Activated T-helper 1 cell treated with Interleukin-2 at 50 U/mL for 16 hours (primary cell): Measurements from ENCODE around the gene SLC25A33.
"Not testable (repeated sequence)": the region's sequence is repeated elsewhere in the genome, so short reads cannot be mapped to it uniquely, and the experiment has no call there.

Experiments
- DNase-seq: peaks from one replicate; pipeline ENCODE4 v3.0.0-alpha.2; 2020; ENCODE audit warnings: low read depth

SLC25A33 gene

DNA sequence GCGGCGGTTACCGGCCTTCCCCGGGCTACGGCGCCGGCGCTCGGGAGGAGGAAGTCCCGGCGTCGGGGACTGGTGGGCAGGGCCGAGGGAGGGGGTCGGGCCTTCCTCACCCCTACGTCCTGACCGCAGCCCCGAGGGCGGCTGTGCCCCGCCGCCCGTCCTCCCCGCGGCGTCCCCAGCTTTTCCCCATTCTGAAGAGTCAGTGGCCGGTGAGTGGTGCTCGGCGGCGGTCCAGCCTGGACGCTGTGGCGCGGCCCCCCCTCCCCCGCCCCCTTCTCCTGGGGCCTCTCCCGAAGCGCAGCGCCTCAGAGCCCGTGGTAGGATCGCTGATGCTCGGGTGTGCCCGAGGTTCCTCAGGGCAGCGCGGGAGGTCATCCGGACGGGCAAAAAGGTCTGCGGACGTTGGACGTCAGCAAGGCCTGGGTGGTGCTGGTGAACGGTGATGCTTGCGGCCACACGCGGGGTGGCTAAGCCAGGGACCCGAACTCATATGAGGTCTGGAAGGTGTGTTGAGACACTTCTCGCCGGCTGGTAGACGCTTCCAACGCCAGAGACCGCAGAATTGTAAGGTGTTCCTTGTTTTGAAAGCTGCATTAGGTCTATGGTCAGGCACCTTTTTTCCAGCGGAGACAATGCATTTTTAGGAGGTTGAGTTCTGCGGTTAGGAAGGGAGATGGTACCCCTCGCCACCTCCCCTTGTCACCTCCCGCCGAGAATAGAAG is 725 bp downstream of the SLC25A33 start:
- peak; percentile 16 for DNase-seq

DNA sequence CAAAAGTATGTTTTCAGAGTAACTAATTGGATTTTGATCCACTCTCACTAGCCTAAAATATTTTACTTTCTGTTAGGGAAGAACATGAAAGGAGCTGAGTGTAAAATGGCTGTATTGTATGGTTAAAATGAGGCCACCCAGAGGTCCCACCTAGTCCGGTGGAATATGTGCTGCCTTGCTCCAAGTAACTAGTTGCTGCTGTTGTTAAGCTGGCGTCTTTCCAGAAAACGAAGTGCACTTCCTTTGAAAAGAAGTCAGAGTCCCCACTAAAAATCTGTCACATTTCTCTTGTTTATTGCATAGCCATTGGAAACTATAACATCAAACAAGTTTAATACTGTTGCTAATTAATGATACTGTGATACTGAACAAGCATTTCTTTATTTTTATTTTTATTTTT is 3.2 kb downstream of the SLC25A33 start:
- no peak for DNase-seq

- no peak for DNase-seq
These were observed 5.7 kb downstream of the SLC25A33 start for GRCh38 chr1:9544926-9545325.

DNA sequence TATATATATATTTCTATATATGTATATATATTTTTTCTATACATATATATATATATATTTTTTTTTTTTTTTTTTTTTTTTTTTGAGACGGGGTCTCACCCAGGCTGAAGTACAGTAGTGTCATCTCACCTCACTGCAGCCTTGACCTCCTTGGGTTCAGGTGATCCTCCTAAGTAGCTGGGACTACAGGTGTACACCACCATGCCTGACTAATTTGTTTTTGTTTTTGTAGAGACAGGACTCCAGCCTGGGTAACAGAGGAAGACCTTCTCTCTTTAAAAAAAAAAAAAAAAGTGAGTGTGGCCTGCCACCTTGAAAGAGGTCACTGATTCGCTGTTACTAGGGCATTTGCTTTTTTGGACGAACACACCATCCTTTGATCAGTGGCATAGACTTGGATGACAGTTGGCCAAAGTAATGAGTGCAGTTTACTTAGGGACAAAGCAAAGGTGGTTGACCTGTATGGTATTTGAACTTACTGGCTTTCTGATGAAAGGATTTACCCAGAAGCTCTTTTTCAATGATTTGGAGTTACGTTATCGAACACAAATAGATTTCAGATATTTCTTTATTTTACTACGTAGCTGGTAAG is 10.8 kb downstream of the SLC25A33 start:
- no peak for DNase-seq

DNA sequence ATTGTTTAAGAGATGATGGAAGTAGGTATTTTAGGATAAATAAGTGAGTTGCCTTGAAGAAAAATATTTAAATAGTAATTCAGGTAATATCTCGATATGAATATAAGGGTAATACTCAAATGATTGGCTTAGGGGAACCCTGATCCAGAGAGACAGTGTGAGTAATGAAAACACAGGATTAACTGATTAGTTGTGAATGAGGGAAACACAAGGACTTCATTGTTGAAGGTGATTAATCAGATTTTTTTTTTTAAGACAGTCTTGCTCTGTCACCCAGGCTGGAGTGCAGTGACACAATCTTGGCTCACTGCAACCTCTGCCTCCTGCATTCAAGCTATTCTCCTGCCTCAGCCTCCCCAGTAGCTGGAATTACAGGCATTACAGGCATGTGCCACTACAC is 12.7 kb downstream of the SLC25A33 start:
- no peak for DNase-seq

DNA sequence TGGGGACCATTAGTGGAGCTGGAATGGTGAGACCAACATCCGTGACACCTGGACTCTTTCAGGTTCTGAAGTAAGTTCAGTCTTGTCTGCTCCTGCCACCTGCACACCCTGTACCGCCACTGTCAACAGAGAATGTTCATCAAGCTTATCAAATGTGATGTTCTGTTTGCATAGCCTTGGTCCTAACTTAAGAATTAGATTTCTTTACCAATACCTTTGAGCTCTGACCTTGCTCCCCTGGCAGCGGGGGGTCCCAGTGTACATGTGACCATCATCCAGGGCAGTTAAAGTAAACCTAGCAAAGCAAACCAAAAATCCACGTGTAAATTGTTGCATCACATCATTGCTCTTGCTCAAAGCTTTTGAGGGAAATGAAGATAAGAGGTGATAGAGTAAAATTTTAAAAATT is 14.5 kb downstream of the SLC25A33 start:
- DNase-seq: no peak

GRCh38 chr1:9555942-9556341 is 16.7 kb downstream of the SLC25A33 start:
- no peak for DNase-seq

GRCh38 chr1:9557624-9558023 is 18.4 kb downstream of the SLC25A33 start:
- no peak for DNase-seq

- no peak for DNase-seq
These were observed 19.1 kb downstream of the SLC25A33 start for GRCh38 chr1:9558271-9558945.

GRCh38 chr1:9558946-9559545 is 19.8 kb downstream of the SLC25A33 start:
- no peak for DNase-seq

DNA sequence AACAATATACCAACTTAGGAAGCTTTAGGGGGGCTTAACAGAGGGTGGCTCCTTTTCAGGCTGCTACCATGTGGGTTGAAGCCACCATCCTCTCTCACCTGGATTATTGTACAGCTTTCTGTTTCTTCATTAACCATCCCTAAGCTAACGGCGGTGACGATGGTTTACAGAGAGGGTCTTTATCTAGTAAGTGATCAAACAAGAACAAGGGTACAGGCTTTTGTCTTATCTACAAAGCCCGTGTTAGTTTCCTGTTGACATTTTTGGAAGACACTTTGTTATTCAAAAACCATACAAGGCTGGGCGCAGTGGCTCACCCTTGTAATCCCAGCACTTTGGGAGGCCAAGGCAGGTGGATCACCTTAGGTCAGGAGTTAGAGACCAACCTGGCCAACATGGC is 20.4 kb downstream of the SLC25A33 start:
- no peak for DNase-seq

GRCh38 chr1:9560090-9560489 is 20.8 kb downstream of the SLC25A33 start:
- DNase-seq: not testable (repeated sequence)

DNA sequence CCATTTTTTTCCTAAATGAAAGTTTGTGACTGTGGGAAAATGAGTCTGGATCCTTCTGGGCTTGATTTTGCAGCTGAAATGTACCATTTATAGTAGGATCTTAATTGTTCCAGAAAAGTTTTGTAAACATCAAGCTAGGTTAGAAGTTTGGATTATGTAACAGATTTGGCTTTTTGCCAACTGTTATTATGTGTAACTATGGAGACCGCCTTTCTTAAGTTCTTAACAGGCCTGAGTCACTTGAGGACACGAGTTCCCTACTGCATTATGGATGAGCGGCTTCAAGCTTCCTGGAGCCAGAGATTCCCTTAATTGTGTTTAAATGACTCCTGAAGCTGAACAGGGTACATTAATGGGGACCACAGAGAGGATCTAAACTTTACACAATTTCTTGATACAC is 22.2 kb downstream of the SLC25A33 start:
- DNase-seq: no peak

GRCh38 chr1:9569267-9569666 is 30.0 kb downstream of the SLC25A33 start:
- no peak for DNase-seq

GRCh38 chr1:9570886-9571529 is 31.7 kb downstream of the SLC25A33 start:
- not testable (repeated sequence) for DNase-seq

- DNase-seq: no peak
These were observed 34.5 kb downstream of the SLC25A33 start for GRCh38 chr1:9573723-9574122.

GRCh38 chr1:9575486-9575885 is 36.2 kb downstream of the SLC25A33 start:
- DNase-seq: no peak

- no peak for DNase-seq
These were observed 37.6 kb downstream of the SLC25A33 start for GRCh38 chr1:9576903-9577302.

DNA sequence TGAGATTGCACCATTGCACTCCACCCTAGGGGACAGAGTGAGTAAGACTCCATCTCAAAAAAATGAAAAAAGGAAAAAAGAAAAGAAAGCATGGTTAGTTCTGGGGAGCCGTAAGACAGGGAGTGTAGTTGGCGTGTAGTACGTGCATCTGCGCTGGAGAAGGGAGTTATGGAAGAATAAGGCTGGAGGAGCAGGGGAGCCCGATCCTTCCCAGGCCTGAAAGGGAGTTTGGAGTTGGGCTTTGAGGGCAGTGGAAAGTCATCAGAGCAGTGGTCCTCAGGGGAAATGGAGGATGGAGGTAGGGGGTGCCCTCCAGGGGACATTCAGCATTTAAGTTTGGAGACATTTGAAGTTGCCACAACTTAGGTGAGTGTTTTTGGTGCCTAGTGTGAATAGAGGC is 38.2 kb downstream of the SLC25A33 start:
- DNase-seq: no peak

DNA sequence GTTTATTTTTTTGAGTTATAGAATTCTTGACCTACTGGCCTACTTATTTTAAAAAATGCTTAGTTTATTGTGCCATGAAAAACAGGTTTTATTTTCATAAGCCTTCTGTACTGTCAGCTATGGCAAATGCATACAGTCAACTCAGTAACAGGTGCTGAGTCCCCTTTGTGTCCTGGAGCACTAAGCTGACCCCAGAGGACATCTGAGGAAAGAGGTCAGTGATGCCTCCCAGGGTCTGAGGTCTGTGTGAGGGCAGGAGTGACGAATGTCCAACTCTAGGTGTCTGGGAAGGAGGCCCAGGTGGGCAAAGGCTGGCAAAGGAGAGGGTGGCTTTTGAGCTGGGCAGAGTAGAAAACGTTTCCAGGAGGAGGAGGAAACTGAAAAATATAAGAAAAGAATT is 41.7 kb downstream of the SLC25A33 start:
- DNase-seq: no peak

DNA sequence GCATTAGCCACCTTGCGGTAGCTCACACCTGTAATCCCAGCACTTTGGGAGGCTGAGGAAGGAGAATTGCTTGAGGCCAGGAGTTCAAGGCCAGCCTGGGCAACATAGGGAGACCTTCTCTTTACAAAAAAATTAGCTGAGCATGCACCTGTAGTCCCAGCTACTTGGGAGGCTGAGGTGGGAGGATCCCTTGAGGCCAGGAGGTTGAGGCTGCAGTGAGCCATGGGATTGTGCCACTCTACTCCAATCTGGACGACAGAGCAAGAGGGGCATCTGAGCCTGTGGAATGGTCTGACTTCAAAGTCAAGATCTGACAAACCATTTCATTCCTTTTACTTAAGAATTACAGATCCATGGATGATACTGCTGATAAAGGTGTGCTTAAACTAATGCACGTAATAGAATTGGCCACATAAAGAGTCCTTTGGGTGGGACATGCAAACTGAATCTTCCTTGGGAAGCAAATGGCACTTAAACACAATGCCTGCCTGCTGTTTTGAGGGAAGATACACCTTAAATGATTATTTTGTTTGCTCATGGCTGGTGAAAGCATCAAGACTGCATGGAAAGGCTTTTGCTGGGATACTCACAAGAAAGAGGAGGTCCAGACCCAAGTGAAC is 47.0 kb downstream of the SLC25A33 start:
- no peak for DNase-seq

DNA sequence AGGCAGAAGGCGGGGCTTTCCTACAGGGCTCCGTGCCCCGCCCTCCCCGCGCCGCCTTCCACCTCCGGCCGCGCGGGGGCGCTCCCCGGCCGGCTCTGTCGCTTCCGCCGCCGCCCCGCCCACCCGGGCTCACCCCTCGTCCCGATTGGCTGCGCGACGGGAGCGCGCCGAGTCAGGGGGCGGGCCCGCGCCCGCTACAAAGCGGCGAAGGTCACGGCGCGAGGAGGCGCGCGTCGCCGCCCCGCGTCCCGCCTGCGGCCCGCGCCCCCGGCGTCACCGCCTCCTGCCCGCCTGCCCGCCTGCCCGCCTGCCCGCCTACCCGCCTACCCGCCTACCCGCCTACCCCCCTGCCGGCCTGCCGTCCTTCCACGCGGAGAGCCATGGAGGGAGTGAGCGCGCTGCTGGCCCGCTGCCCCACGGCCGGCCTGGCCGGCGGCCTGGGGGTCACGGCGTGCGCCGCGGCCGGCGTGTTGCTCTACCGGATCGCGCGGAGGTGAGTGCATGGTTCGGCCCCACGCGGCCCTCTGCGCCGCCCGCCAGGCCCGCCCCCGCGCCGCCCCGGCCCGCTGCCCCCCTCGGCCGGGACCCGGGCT is 49.4 kb downstream of the SLC25A33 start, which contains the start of gene TMEM201:
TSS of gene TMEM201 (plus strand) at position 361 of the 593 bp plus-strand sequence. CDS start at position 381, 20 bp downstream.
- peak; percentile 96 for DNase-seq
